Caco-2 (cell line): Measurements from ENCODE around the gene ATP10B. TPM values are rescaled to one million over a fixed set of nuclear protein-coding genes. Genes with fewer than 3 reads are reported as not detected.

Source experiments
- BruUV-seq: library from RNA; stranded (reverse); fragments of 400-500 nt; replicated peaks from 2 replicates; lab custom pipeline; 2021; lab: Mats Ljungman, UMichigan
- CTCF ChIA-PET: fragments of 300-600 bp; sonication (Branson Sonifier 250); formaldehyde crosslinking; loops from one replicate; lab custom pipeline; 2022; ENCODE audit warnings: antibody characterized with exemption; lab: Charles Lee
- POLR2A ChIA-PET: fragments of 300-600 bp; sonication (Branson Sonifier 250); formaldehyde crosslinking; loops from one replicate; lab custom pipeline; 2022; ENCODE audit warnings: antibody characterized with exemption; lab: Charles Lee
- DNase-seq, 2 experiments: peaks; one replicate each; pipeline versions ENCODE4 v3.0.0 to v3.0.0-alpha.2; 2020 to 2022
- H3K27me3 ChIP-seq: replicated peaks from 2 replicates; pipeline ENCODE4 v1.6.0; 2011; ENCODE audit warnings: low read length; ENCODE audit not compliant: control insufficient read depth, insufficient read depth
- H3K36me3 ChIP-seq: 2 replicates; pipeline ENCODE4 v1.5.1; 2011; ENCODE audit warnings: low read length; ENCODE audit not compliant: control insufficient read depth, insufficient read depth
- H3K4me1 ChIP-seq: fragments of 250-450 bp; sonication (Bioruptor Pico); 2 replicates; pipeline ENCODE4 v1.5.1; 2020; ENCODE audit warnings: mild to moderate bottlenecking
- H3K4me3 ChIP-seq: 2 replicates; pipeline ENCODE4 v1.5.1; 2011; ENCODE audit warnings: low read depth, mild to moderate bottlenecking, control low read depth, low read length
- H3K9me3 ChIP-seq: fragments of 250-450 bp; sonication (Bioruptor Pico); 2 replicates; pipeline ENCODE4 v1.5.1; 2020; ENCODE audit warnings: mild to moderate bottlenecking, moderate library complexity
- H3K27ac Mint-ChIP-seq: one replicate; pipeline ENCODE4 v1.8.0; 2022; ENCODE audit warnings: mixed read lengths; ENCODE audit not compliant: unreplicated experiment
- H3K27me3 Mint-ChIP-seq: one replicate; pipeline ENCODE4 v1.8.0; 2022; ENCODE audit warnings: mixed read lengths; ENCODE audit not compliant: insufficient read depth, unreplicated experiment
- H3K36me3 Mint-ChIP-seq: one replicate; pipeline ENCODE4 v1.8.0; 2022; ENCODE audit warnings: mild to moderate bottlenecking, mixed read lengths; ENCODE audit not compliant: insufficient read depth, unreplicated experiment
- H3K4me1 Mint-ChIP-seq: one replicate; pipeline ENCODE4 v1.8.0; 2022; ENCODE audit warnings: low read depth, mixed read lengths; ENCODE audit not compliant: unreplicated experiment
- H3K4me3 Mint-ChIP-seq: one replicate; pipeline ENCODE4 v1.8.0; 2022; ENCODE audit warnings: mild to moderate bottlenecking, moderate library complexity, mixed read lengths; ENCODE audit not compliant: unreplicated experiment
- H3K9me3 Mint-ChIP-seq: one replicate; pipeline ENCODE4 v1.8.0; 2022; ENCODE audit warnings: mixed read lengths; ENCODE audit not compliant: unreplicated experiment
- intact Hi-C: fragments of 100-400 bp; cut with micrococcal nuclease; formaldehyde crosslinking; loops from one replicate; pipeline ENCODE4 v1.10.0; 2022; ENCODE audit not compliant: unreplicated experiment
- total RNA-seq: library from RNA; stranded (reverse); gene quantifications from 2 replicates; pipeline ENCODE4 v1.2.3, GENCODE V29; 2022
- TF ChIP-seq, protein P1 (sequence below), 2 experiments: fragments of 200-600 bp in 1 of 2; IDR thresholded peaks; 1 replicate in 1 of 2; 2 replicates in 1 of 2; pipeline versions ENCODE4 v1.5.1 to v1.8.0; 2011 to 2022; ENCODE audit warnings: antibody characterized with exemption in 1 of 2, control low read depth in 1 of 2, inconsistent platforms in 1 of 2, low read depth in 1 of 2, low read length in 1 of 2, mild to moderate bottlenecking in 1 of 2, moderate library complexity in 1 of 2; ENCODE audit not compliant: insufficient read depth in 1 of 2, severe bottlenecking in 1 of 2, unreplicated experiment in 1 of 2

Gene ATP10B
- total RNA-seq, 1 experiment from 2014 or later = 0.43 TPM

DNA sequence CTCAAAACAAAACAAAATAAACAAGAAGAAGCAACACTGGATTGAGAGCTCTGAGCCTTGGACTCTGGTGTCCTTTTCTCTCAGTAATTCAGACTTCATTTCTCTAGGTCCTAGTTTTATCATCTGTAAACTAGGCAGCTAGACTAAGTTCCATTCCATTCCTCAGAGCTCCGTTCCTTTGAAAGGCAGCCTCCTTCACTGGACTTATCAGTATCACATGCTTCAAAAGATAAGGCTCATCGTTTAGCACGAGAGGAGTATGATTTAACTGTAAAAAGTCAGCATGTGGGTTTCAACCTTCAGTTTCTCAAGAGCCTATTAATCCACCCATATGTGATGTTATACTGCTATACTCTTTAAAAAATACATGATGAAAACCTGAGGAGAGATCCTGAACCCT lies 1.6 kb downstream of the ATP10B start:
- H3K27me3 Mint-ChIP-seq = no peaks in the 10 kb centered on the region

DNA sequence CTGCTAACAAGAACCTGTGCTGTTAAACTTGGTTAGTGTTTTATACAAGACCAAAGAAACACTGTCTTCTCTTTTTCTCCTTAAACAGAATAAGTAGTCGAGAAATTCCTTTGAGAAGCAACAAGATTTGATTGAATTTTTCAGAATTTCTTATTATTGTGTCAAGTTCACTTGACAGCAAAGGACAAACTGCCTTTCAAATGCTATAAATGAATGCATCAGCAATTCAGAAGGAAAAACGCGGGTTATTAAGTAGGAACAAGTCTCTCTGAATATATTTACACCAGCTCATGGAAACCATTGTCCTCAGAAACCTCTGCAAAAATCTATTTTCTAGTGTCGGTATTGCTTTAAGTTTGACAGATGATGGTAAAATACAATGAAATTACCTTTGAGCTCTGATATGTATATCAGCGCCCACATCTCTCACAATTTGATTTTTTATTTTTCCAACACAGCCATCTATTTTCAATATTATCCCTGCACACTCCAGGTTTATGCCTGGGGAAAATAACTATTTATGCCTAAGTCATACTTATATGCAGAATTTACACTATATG lies 4.4 kb downstream of the ATP10B start:
- intact Hi-C loops = no loop called here
- H3K27ac Mint-ChIP-seq = no peak overlapping the region
- no peaks in the 10 kb centered on the region for H3K9me3 Mint-ChIP-seq
- H3K9me3 ChIP-seq = no peaks in the 10 kb centered on the region
- no TSS peak for BruUV-seq
- H3K27me3 Mint-ChIP-seq = no peaks in the 10 kb centered on the region
- no peaks in the 10 kb centered on the region for H3K36me3 Mint-ChIP-seq
- TF ChIP-seq, protein P1, sequence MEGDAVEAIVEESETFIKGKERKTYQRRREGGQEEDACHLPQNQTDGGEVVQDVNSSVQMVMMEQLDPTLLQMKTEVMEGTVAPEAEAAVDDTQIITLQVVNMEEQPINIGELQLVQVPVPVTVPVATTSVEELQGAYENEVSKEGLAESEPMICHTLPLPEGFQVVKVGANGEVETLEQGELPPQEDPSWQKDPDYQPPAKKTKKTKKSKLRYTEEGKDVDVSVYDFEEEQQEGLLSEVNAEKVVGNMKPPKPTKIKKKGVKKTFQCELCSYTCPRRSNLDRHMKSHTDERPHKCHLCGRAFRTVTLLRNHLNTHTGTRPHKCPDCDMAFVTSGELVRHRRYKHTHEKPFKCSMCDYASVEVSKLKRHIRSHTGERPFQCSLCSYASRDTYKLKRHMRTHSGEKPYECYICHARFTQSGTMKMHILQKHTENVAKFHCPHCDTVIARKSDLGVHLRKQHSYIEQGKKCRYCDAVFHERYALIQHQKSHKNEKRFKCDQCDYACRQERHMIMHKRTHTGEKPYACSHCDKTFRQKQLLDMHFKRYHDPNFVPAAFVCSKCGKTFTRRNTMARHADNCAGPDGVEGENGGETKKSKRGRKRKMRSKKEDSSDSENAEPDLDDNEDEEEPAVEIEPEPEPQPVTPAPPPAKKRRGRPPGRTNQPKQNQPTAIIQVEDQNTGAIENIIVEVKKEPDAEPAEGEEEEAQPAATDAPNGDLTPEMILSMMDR (IDR thresholded peaks at IDR 0.05; ENCODE audit: insufficient read depth in 1 of 2, low read depth in 1 of 2, low read length in 1 of 2, severe bottlenecking in 1 of 2, unreplicated experiment in 1 of 2) = no peak
- CTCF ChIA-PET = no interaction called here
- DNase-seq = no peak
- H3K4me1 Mint-ChIP-seq = no peaks in the 10 kb centered on the region
- H3K27me3 ChIP-seq = no peaks in the 10 kb centered on the region
- no peak overlapping the region for H3K4me3 ChIP-seq
- POLR2A ChIA-PET = no interaction called here
- H3K4me3 Mint-ChIP-seq = no peak overlapping the region
- peaks cover 13% of the 10 kb centered on the region for H3K4me1 ChIP-seq
- H3K36me3 ChIP-seq = no peaks in the 10 kb centered on the region

More for the DNA sequence above, 1.6 kb downstream of the ATP10B start:
- no peaks in the 10 kb centered on the region for H3K9me3 Mint-ChIP-seq
- TF ChIP-seq, protein P1 (IDR thresholded peaks at IDR 0.05; ENCODE audit: insufficient read depth in 1 of 2, low read depth in 1 of 2, low read length in 1 of 2, severe bottlenecking in 1 of 2, unreplicated experiment in 1 of 2) = no peak
- intact Hi-C loops = no loop called here
- no peak overlapping the region for H3K4me3 Mint-ChIP-seq
- POLR2A ChIA-PET = no interaction called here
- H3K27me3 ChIP-seq = no peaks in the 10 kb centered on the region
- no peak overlapping the region for H3K27ac Mint-ChIP-seq
- no peak overlapping the region for H3K4me3 ChIP-seq
- CTCF ChIA-PET = interaction anchor here (0.5 to 0.7 kb wide), 3 partner anchors 18 to 1097 kb away, joined by 3 to 4 read pairs (median 3); no protein-coding TSS in a partner anchor
- H3K4me1 Mint-ChIP-seq = no peaks in the 10 kb centered on the region
- no peaks in the 10 kb centered on the region for H3K9me3 ChIP-seq
- H3K4me1 ChIP-seq = peaks cover 13% of the 10 kb centered on the region
- BruUV-seq = no TSS peak
- no peaks in the 10 kb centered on the region for H3K36me3 Mint-ChIP-seq
- peak; percentile 32 to 46 for DNase-seq
- H3K36me3 ChIP-seq = no peaks in the 10 kb centered on the region

DNA sequence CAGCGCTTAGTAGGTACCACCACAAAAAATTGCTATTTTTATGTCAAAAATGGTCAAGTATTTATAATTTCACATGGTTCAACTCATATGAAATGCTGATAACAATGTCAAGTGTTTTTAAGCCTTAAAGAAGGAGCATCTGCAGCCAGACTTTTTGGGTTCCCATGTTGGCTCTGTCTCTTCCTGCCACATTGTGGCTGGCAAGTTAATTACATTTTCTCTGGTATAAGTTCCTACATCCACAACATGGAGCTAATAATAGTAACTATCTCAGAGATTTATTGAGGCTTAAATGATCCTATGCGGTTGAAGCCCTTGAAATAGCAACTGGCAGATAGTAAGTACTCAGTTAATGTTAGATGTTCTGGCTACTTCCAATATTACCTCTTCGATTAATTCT lies 5.4 kb downstream of the ATP10B start:
- no peak for DNase-seq
- no TSS peak for BruUV-seq
- no peaks in the 10 kb centered on the region for H3K27me3 Mint-ChIP-seq
- CTCF ChIA-PET = no interaction called here
- Histone ChIP-seq H3K27me3 (no peaks in the 10 kb centered on the region), H3K4me3 (no peak overlapping the region), H3K9me3 (no peaks in the 10 kb centered on the region), H3K4me1 (peaks cover 13% of the 10 kb centered on the region), H3K36me3 (no peaks in the 10 kb centered on the region)
- TF ChIP-seq, protein P1 (IDR thresholded peaks at IDR 0.05; ENCODE audit: insufficient read depth in 1 of 2, low read depth in 1 of 2, low read length in 1 of 2, severe bottlenecking in 1 of 2, unreplicated experiment in 1 of 2) = no peak
- no peak overlapping the region for H3K27ac Mint-ChIP-seq
- POLR2A ChIA-PET = no interaction called here
- no peaks in the 10 kb centered on the region for H3K4me1 Mint-ChIP-seq
- no peaks in the 10 kb centered on the region for H3K9me3 Mint-ChIP-seq
- intact Hi-C loops = no loop called here
- H3K36me3 Mint-ChIP-seq = no peaks in the 10 kb centered on the region
- H3K4me3 Mint-ChIP-seq = no peak overlapping the region
